ENCODE measurements around the gene ERGIC1.

The ERGIC1 gene

GRCh38 chr5:172990776-172991175 is 156.7 kb downstream of the ERGIC1 start:
- no peak for DNase-seq

- DNase-seq: no peak
Observed at GRCh38 chr5:172994405-172994804, 160.4 kb downstream of the ERGIC1 start.

DNA sequence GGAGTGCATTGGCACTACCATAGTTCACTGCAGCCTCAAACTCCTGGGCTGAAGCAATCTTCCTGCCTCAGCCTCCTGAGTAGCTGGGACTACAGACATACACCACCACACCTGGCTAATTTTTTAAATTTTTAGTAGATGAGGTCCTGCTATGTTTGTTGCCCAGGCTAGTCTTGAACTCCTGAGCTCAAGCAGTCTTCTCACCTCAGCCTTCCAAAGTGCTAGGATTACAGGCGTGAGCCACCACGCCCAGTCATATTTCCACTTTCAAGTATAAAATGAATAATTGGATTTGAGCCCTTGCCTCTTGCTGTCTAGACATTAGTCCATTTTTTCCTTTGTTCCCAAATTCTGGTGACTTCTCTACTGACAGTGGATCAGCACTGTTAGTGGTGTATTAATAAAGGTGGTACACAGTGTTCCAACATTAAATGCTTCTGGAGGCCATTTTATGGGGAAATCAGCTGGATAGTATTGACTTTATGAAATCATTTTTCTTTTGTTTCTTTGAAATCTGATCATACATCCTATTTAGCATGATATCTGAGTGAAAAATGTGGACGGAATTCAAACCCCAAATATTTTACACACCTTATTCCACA is 165.4 kb downstream of the ERGIC1 start:
- no peak for DNase-seq

DNA sequence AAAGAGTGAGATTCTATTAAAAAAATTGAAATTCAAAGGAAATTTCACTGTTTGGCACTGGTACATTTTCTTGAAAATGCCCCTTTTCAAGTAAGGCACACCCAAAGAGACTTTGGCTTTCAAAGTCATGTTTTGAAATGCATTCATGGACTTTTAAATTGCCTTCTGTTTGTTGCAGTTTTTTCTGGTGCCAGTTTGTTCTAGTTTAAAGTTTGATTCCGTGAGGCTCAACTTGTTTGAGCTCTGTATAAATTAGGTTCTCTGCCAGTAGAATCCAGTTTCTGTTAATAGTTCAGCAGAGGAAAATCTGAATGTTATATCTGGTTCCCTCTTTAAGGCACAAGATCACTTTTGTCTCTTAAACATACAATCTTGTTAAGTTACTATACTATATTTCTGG is 165.9 kb downstream of the ERGIC1 start:
- no peak for DNase-seq

- DNase-seq: no peak
Observed at GRCh38 chr5:173001229-173001841, 167.3 kb downstream of the ERGIC1 start.

Data from NCI-H2107 (cell line).